K562 (cell line): ENCODE results near the gene NR1I3. TPM values are rescaled to one million over a fixed set of nuclear protein-coding genes. Genes with fewer than 3 reads are reported as not detected.

Source experiments
- ATF1 ChIP-seq, 2 experiments: fragments of 450-650 bp in 1 of 2; IDR thresholded peaks; 2 replicates each; pipeline ENCODE4 v1.6.1; 2016; ENCODE audit warnings: missing compliant biosample characterization in 1 of 2, missing genetic modification characterization in 1 of 2
- CHD4 ChIP-seq: fragments of 200-600 bp; sonication (generic); IDR thresholded peaks from 3 replicates; pipeline ENCODE4 v1.6.1; 2012; ENCODE audit warnings: low read depth, mild to moderate bottlenecking, mixed read lengths, low read length, inconsistent platforms; ENCODE audit not compliant: insufficient read depth, insufficient replicate concordance, poor library complexity, severe bottlenecking
- HDAC2 ChIP-seq: fragments of 450-650 bp; IDR thresholded peaks from 2 replicates; pipeline ENCODE4 v1.6.1; 2016; ENCODE audit warnings: mild to moderate bottlenecking
- MED1 ChIP-seq: sonication (generic); formaldehyde crosslinking; IDR thresholded peaks from 2 replicates; pipeline ENCODE4 v1.8.1; 2023; ENCODE audit warnings: missing genetic modification reagents, borderline replicate concordance
- MTA1 ChIP-seq: fragments of 450-650 bp; IDR thresholded peaks from 2 replicates; pipeline ENCODE4 v1.6.1; 2017; ENCODE audit warnings: borderline replicate concordance
- NR2C2 ChIP-seq, 2 experiments: fragments of 200-800 bp in 1 of 2; sonication (Bioruptor generic) in 1 of 2; sonication (generic) in 1 of 2; formaldehyde crosslinking in 1 of 2; IDR thresholded peaks; 2 replicates each; pipeline versions ENCODE4 v1.6.1 to v1.8.0; 2016 to 2022; ENCODE audit warnings: mild to moderate bottlenecking in 1 of 2, missing compliant biosample characterization in 1 of 2, missing genetic modification characterization in 1 of 2, missing genetic modification reagents in 1 of 2
- POLR2H ChIP-seq: IDR thresholded peaks from 2 replicates; pipeline ENCODE4 v1.6.1; 2016; ENCODE audit warnings: missing genetic modification characterization, low read depth, mild to moderate bottlenecking, control low read depth, missing compliant biosample characterization, moderate library complexity
- SETDB1 ChIP-seq: IDR thresholded peaks from one replicate; pipeline ENCODE4 v1.6.1; 2012; ENCODE audit warnings: low read length, control low read depth, inconsistent platforms
- ZBTB17 ChIP-seq: fragments of 450-650 bp; formaldehyde crosslinking; IDR thresholded peaks from 2 replicates; pipeline ENCODE4 v1.4.0; 2020; ENCODE audit warnings: mild to moderate bottlenecking
- ZNF175 ChIP-seq: fragments of 200-800 bp; sonication (Bioruptor generic); IDR thresholded peaks from 2 replicates; pipeline ENCODE4 v1.6.1; 2016; ENCODE audit warnings: low read depth, mild to moderate bottlenecking, missing genetic modification characterization, missing compliant biosample characterization
- polyA plus RNA-seq, 8 experiments: library from polyadenylated mRNA; depleted of rRNA in 4 of 8; stranded (reverse) in 5 of 8; unstranded in 3 of 8; fragments of >200 nt; fragmentation: Nextera tagmentation in 2 of 8; fragmentation: Illumina TruSeq in 1 of 8; extraction: Ambion mirVana in 2 of 8; extraction: Trizol in 1 of 8; gene quantifications; 2 replicates each; pipeline versions ENCODE4 v1.2.1 to v1.2.3, GENCODE V29; 2011 to 2014; ENCODE audit warnings: inconsistent platforms in 1 of 8, missing spikeins in 1 of 8
- total RNA-seq, 7 experiments: library from RNA; depleted of rRNA in 6 of 7; stranded (reverse); fragments of >200 nt in 6 of 7; fragmentation: Illumina TruSeq in 2 of 7; extraction: Trizol in 2 of 7; gene quantifications; 2 replicates each; pipeline versions ENCODE4 v1.2.1 to v1.2.3, GENCODE V29; 2011 to 2021; ENCODE audit warnings: low replicate concordance in 1 of 7
- TF ChIP-seq, protein P1 (sequence below): fragments of 450-650 bp; IDR thresholded peaks from 2 replicates; pipeline ENCODE4 v1.6.1; 2016; ENCODE audit warnings: low read depth
- TF ChIP-seq, protein P2 (sequence below): fragments of 450-650 bp; IDR thresholded peaks from 2 replicates; pipeline ENCODE4 v1.6.1; 2016

NR1I3 gene
- total and polyA plus RNA-seq, 9 of the 15 experiments (the other 6 are each of a cell fraction or from before 2014, with no cell fraction given), result 0.11 TPM; not detected in 8

DNA sequence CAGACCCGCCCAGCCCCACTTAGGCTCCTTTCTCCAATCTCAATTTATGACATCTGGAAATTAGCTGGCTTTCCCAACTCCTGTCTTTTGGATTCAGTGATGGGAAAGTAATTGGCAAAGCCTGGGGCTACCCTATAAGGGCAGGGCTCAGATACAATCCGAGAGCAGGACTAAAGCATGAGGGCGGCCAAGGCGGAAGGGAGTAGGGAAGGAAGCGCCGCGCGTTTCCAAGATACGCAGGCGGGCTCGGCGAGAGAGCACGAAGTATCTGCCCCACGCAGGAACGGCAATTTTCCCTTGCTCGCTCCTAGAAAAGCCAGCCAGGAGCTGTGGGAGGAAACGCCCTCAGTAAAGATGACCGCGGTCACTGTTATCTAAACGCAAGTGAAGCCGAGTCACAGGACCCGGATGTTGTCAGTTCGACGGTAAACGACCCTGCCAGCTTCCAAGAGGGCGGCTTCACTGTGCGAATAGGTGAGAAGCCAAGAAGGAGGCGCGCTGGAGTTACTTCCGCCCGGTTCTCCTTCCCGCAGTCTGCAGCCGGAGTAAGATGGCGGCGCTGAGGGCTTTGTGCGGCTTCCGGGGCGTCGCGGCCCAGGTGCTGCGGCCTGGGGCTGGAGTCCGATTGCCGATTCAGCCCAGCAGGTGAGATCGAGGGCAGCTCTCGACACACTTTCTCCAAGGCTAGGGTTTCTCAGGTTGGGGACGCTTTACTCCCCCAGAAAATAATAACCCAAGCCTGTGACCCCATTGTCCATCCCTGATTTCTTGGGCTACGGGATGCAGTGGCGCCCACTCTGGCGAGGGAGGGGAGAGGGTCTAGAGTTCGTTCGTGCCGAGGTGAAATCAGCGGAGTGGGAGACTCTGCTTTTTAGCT lies 35.9 kb downstream of the NR1I3 start, which contains the start of gene NDUFS2 (continued):
- TF ChIP-seq, protein P1, sequence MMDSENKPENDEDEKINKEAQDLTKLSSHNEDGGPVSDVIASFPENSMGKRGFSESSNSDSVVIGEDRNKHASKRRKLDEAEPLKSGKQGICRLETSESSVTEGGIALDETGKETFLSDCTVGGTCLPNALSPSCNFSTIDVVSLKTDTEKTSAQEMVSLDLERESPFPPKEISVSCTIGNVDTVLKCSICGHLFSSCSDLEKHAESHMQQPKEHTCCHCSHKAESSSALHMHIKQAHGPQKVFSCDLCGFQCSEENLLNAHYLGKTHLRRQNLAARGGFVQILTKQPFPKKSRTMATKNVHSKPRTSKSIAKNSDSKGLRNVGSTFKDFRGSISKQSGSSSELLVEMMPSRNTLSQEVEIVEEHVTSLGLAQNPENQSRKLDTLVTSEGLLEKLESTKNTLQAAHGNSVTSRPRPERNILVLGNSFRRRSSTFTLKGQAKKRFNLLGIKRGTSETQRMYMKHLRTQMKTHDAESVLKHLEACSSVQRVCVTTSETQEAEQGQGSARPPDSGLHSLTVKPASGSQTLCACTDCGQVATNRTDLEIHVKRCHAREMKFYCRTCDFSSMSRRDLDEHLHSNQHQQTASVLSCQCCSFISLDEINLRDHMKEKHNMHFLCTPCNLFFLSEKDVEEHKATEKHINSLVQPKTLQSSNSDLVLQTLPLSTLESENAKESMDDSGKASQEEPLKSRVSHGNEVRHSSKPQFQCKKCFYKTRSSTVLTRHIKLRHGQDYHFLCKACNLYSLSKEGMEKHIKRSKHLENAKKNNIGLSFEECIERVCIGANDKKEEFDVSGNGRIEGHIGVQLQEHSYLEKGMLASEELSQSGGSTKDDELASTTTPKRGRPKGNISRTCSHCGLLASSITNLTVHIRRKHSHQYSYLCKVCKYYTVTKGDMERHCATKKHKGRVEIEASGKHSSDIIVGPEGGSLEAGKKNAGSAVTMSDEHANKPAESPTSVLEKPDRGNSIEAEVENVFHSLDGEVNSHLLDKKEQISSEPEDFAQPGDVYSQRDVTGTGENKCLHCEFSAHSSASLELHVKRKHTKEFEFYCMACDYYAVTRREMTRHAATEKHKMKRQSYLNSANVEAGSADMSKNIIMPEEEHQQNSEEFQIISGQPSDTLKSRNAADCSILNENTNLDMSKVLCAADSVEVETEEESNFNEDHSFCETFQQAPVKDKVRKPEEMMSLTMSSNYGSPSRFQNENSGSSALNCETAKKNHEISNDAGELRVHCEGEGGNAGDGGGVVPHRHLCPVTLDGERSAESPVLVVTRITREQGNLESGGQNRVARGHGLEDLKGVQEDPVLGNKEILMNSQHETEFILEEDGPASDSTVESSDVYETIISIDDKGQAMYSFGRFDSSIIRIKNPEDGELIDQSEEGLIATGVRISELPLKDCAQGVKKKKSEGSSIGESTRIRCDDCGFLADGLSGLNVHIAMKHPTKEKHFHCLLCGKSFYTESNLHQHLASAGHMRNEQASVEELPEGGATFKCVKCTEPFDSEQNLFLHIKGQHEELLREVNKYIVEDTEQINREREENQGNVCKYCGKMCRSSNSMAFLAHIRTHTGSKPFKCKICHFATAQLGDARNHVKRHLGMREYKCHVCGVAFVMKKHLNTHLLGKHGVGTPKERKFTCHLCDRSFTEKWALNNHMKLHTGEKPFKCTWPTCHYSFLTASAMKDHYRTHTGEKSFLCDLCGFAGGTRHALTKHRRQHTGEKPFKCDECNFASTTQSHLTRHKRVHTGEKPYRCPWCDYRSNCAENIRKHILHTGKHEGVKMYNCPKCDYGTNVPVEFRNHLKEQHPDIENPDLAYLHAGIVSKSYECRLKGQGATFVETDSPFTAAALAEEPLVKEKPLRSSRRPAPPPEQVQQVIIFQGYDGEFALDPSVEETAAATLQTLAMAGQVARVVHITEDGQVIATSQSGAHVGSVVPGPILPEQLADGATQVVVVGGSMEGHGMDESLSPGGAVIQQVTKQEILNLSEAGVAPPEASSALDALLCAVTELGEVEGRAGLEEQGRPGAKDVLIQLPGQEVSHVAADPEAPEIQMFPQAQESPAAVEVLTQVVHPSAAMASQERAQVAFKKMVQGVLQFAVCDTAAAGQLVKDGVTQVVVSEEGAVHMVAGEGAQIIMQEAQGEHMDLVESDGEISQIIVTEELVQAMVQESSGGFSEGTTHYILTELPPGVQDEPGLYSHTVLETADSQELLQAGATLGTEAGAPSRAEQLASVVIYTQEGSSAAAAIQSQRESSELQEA, result peak; percentile 73
- peak; percentile 56 for TF ChIP-seq SETDB1
- no peak for TF ChIP-seq ATF1 (CRISPR knock-in tag; IDR thresholded peaks at IDR 0.05)
- TF ChIP-seq ATF1 (tag; IDR thresholded peaks at IDR 0.05), result peak; percentile 94
- TF ChIP-seq MTA1, result 0 out of 2 replicates have a peak, but pooled peaks have one; percentile 14
- peak; percentile 89 for TF ChIP-seq ZBTB17
- peak; percentile 73; the same call in 1 of the 2 replicates for TF ChIP-seq ZNF175 (CRISPR knock-in tag)
- TF ChIP-seq MED1 (CRISPR knock-in tag), result no peak
- peak; percentile 93 for TF ChIP-seq NR2C2 (CRISPR knock-in tag; IDR thresholded peaks at IDR 0.05)
- peak; percentile 99 for TF ChIP-seq NR2C2 (tag; IDR thresholded peaks at IDR 0.05)
- no peak for TF ChIP-seq CHD4
- TF ChIP-seq HDAC2, result peak; percentile 68
- peak; percentile 81 for TF ChIP-seq POLR2H (tag)
- TF ChIP-seq, protein P2, sequence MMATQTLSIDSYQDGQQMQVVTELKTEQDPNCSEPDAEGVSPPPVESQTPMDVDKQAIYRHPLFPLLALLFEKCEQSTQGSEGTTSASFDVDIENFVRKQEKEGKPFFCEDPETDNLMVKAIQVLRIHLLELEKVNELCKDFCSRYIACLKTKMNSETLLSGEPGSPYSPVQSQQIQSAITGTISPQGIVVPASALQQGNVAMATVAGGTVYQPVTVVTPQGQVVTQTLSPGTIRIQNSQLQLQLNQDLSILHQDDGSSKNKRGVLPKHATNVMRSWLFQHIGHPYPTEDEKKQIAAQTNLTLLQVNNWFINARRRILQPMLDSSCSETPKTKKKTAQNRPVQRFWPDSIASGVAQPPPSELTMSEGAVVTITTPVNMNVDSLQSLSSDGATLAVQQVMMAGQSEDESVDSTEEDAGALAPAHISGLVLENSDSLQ, result peak; percentile 45; the same call in 1 of the 2 replicates
